CD4-positive, alpha-beta memory T cell (primary cell): Measurements from ENCODE around the gene ZCCHC13. TPM values are rescaled to one million over a fixed set of nuclear protein-coding genes. Genes with fewer than 3 reads are reported as not detected.
A peak's percentile ranks its signal among the peaks of the same experiment; 100 is the strongest.
"Not testable (repeated sequence)": the region's sequence is repeated elsewhere in the genome, so short reads cannot be mapped to it uniquely, and the experiment has no call there.

ENCODE experiments used
- CTCF ChIA-PET: fragments of 350-600 bp; sonication (Branson Sonifier 250); formaldehyde crosslinking; loops from one replicate; lab custom pipeline; 2021; ENCODE audit warnings: inconsistent platforms; ENCODE audit not compliant: partially characterized antibody; lab: Charles Lee
- POLR2A ChIA-PET: fragments of 350-600 bp; sonication (Branson Sonifier 250); formaldehyde crosslinking; loops from one replicate; lab custom pipeline; 2021; ENCODE audit not compliant: partially characterized antibody; lab: Charles Lee
- DNase-seq, 5 donors: peaks; one replicate each; pipeline versions ENCODE4 v3.0.0 to v3.0.0-alpha.2; 2020 to 2022; ENCODE audit warnings: mixed read lengths in 1 of 5
- H3K27ac ChIP-seq: one replicate; pipeline ENCODE4 v1.7.0; 2013; ENCODE audit warnings: low read depth, low read length
- H3K27me3 ChIP-seq: 2 replicates; pipeline ENCODE4 v1.7.0; 2013; ENCODE audit warnings: mild to moderate bottlenecking, low read length, moderate library complexity; ENCODE audit not compliant: insufficient read depth
- H3K36me3 ChIP-seq: 2 replicates; pipeline ENCODE4 v1.7.0; 2013; ENCODE audit warnings: mild to moderate bottlenecking, low read length, moderate library complexity; ENCODE audit not compliant: insufficient read depth
- H3K4me1 ChIP-seq: 2 replicates; pipeline ENCODE4 v1.7.0; 2013; ENCODE audit warnings: mild to moderate bottlenecking, low read length, moderate library complexity; ENCODE audit not compliant: insufficient read depth
- H3K4me3 ChIP-seq, 2 donors: one replicate each; pipeline ENCODE4 v1.7.0; 2013; ENCODE audit warnings: low read length in 2 of 2, mild to moderate bottlenecking in 1 of 2
- H3K9me3 ChIP-seq, 2 donors: one replicate each; pipeline ENCODE4 v1.7.0; 2013; ENCODE audit warnings: low read length in 2 of 2, control low read depth in 1 of 2; ENCODE audit not compliant: control insufficient read depth in 1 of 2
- H3K27ac Mint-ChIP-seq, 7 donors: one replicate each; pipeline ENCODE4 v1.8.0; 2020 to 2021; ENCODE audit warnings: mixed read lengths in 7 of 7, mild to moderate bottlenecking in 6 of 7, inconsistent platforms in 3 of 7, moderate library complexity in 3 of 7
- H3K27me3 Mint-ChIP-seq, 2 donors: one replicate each; pipeline ENCODE4 v1.8.0; 2020 to 2021; ENCODE audit warnings: mixed read lengths in 2 of 2
- H3K36me3 Mint-ChIP-seq, 2 donors: one replicate each; pipeline ENCODE4 v1.8.0; 2020 to 2021; ENCODE audit warnings: mixed read lengths in 2 of 2, inconsistent platforms in 1 of 2, mild to moderate bottlenecking in 1 of 2
- H3K4me1 Mint-ChIP-seq, 4 donors: one replicate each; pipeline ENCODE4 v1.8.0; 2020 to 2021; ENCODE audit warnings: mixed read lengths in 4 of 4, mild to moderate bottlenecking in 1 of 4
- H3K4me3 Mint-ChIP-seq, 8 donors: one replicate each; pipeline ENCODE4 v1.8.0; 2020 to 2021; ENCODE audit warnings: mixed read lengths in 8 of 8, mild to moderate bottlenecking in 7 of 8, moderate library complexity in 6 of 8, inconsistent platforms in 3 of 8
- H3K9me3 Mint-ChIP-seq, 8 donors: one replicate each; pipeline ENCODE4 v1.8.0; 2020 to 2021; ENCODE audit warnings: mixed read lengths in 8 of 8, mild to moderate bottlenecking in 5 of 8, inconsistent platforms in 3 of 8, moderate library complexity in 1 of 8
- intact Hi-C: fragments of 100-400 bp; cut with micrococcal nuclease; formaldehyde crosslinking; loops from one replicate; pipeline ENCODE4 v1.15.1; 2023
- polyA plus RNA-seq, 2 donors: library from polyadenylated mRNA; unstranded; fragments of 300-500 nt; fragmentation: Illumina TruSeq; gene quantifications; one replicate each; pipeline ENCODE4 v1.2.3, GENCODE V29; 2021
- total RNA-seq, 2 experiments: library from RNA; stranded (reverse); gene quantifications; one replicate each; pipeline ENCODE4 v1.2.3, GENCODE V29; 2021

Gene ZCCHC13
- not detected for total RNA-seq
- not detected for polyA plus RNA-seq

DNA sequence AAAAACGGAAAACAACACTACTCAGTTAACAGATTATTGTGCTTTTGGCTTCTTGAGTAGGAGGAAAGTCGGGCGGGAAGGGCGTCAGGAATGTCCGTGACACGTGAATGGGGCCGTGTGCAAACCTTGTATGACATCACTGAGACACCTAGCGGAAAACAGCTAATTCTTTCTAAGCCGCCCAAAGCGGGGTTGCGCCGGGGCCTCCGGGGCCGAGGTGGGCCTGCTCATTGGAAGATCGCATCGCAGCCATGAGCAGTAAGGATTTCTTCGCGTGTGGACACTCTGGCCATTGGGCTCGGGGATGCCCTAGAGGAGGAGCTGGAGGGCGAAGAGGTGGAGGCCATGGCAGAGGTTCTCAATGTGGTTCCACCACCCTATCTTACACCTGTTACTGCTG lies at the start of gene ZCCHC13:
ZCCHC13 (plus strand) TSS at position 165 of the 400 bp plus-strand sequence; CDS start at position 252, 87 bp downstream.
- no peaks in the 10 kb centered on the region for H3K9me3 ChIP-seq
- H3K9me3 Mint-ChIP-seq = no peaks in the 10 kb centered on the region
- H3K27me3 ChIP-seq = no peaks in the 10 kb centered on the region
- intact Hi-C loops = no loop called here
- no peaks in the 10 kb centered on the region for H3K36me3 Mint-ChIP-seq
- H3K27me3 Mint-ChIP-seq = no peaks in the 10 kb centered on the region
- H3K36me3 ChIP-seq = no peaks in the 10 kb centered on the region
- DNase-seq = no peak
- POLR2A ChIA-PET = no interaction called here
- no peak within 1 kb of the TSS for H3K27ac ChIP-seq
- CTCF ChIA-PET = no interaction called here
- no peak within 1 kb of the TSS for H3K4me3 ChIP-seq
- H3K27ac Mint-ChIP-seq = no peak within 1 kb of the TSS
- H3K4me1 Mint-ChIP-seq = no peaks in the 10 kb centered on the region
- no peak within 1 kb of the TSS for H3K4me3 Mint-ChIP-seq
- H3K4me1 ChIP-seq = no peaks in the 10 kb centered on the region

DNA sequence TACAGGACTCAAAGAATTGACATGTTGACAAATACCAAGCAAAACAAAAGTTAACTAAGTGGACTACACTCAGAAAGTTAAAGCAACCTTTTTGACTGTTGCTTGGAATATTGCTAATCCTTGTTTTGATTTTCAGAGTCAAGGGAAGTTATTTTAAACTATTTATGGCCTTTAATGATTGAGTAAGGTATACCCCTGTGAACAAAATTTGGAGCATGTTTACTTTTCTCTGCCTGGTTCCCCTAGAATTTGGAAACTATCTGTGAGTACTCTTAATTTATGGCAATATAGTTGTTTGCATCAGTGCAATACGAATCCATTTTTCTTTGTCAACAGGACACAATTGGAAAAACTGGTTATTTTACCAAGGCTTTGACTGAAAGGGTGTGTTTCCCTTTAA lies 45.9 kb upstream of the ZCCHC13 start:
- H3K36me3 ChIP-seq, H3K27me3 ChIP-seq, H3K27me3 Mint-ChIP-seq, H3K4me1 Mint-ChIP-seq, H3K9me3 ChIP-seq, H3K27ac ChIP-seq, H3K4me1 ChIP-seq, H3K27ac Mint-ChIP-seq, intact Hi-C loops, H3K4me3 ChIP-seq, POLR2A ChIA-PET, H3K4me3 Mint-ChIP-seq, DNase-seq, H3K9me3 Mint-ChIP-seq: not testable (repeated sequence)
- CTCF ChIA-PET = interaction anchor here (0.6 kb wide), 1 partner anchor 290 kb away, joined by 3 read pairs; no protein-coding TSS in a partner anchor
- H3K36me3 Mint-ChIP-seq = peaks cover 21 to 49% of the 10 kb centered on the region in 2 donors

DNA sequence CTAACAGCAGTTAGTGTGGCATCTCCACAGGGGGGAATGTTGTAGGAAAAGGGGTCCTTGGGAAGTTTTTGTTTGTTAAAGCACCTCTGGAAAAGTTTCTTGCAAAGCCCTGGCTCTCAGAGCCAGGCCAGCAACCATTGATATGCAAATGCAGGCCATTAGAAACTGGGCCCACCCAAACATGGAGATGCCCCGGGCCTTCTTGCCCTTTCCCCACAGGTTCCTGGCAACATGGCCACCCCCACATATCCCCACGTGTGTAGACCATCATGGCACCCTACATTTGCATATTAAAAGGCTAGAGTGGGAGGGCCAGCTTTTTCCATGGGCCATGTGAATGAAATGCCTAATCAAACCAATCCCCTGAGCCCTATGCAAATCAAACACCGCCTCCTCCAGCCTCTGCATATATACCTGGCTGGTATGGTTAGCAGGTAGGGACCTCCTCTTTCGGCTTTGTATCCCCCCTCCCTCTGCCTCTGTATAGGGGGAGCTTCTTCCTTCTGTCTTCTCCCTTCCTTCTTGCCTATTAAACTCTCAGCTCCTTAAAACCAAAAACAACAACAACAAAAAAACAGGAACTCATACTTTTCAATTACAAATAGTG lies 44.0 kb upstream of the ZCCHC13 start:
- H3K9me3 Mint-ChIP-seq = peaks cover 0 to 7% (median 0%) of the 10 kb centered on the region in 8 donors
- intact Hi-C loops = no loop called here
- ChIA-PET CTCF (no interaction called here), POLR2A (no interaction called here)
- Histone ChIP-seq H3K36me3 (peaks cover 4% of the 10 kb centered on the region), H3K4me1 (no peaks in the 10 kb centered on the region), H3K27me3 (no peaks in the 10 kb centered on the region), H3K9me3 (no peaks in the 10 kb centered on the region), H3K27ac (no peak overlapping the region), H3K4me3 (no peak overlapping the region)
- H3K27ac Mint-ChIP-seq = peak overlapping the region in 1 of 7 donors; percentile 9
- no peaks in the 10 kb centered on the region for H3K4me1 Mint-ChIP-seq
- H3K36me3 Mint-ChIP-seq = peaks cover 21 to 45% of the 10 kb centered on the region in 2 donors
- DNase-seq = no peak
- no peak overlapping the region for H3K4me3 Mint-ChIP-seq
- H3K27me3 Mint-ChIP-seq = no peaks in the 10 kb centered on the region

DNA sequence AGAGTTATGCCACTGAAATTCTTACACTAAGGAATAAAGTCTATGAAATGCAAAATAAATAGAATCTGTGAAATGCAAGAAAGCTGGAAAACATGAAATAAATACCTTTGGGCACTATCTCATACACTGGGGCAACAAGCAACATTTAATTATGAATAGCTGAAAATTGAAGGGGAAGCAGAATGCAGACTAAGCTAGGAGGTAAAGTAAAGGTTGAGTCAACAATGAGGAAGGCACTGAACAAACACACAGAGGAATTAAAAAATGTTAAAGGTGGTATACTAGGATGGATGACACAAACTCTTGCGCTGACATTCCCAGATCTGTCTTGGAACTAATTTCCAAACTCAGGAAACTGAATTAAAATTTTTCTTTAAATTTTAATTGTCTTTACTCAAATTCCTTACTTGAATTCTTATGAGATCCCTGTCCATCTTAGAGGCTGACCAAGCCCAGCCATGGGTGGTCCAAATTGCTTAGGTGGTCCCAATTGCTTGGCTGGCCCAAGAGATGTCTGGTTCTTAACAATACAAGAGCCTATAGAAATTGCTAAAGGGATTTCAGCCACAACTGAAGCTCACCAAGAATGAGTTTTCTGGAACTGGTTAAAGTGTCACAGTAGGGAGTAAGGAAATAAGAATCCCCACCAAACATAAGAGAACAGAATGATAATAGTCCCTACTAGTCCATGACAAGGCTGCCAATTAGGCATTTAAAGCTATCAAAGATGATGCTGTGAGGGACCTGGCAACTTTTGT lies 41.3 kb upstream of the ZCCHC13 start:
- Histone ChIP-seq H3K4me1 (no peaks in the 10 kb centered on the region), H3K4me3 (no peak overlapping the region), H3K9me3 (no peaks in the 10 kb centered on the region), H3K27ac (no peak overlapping the region), H3K27me3 (no peaks in the 10 kb centered on the region), H3K36me3 (peaks cover 4% of the 10 kb centered on the region)
- no peak overlapping the region for H3K27ac Mint-ChIP-seq
- H3K4me1 Mint-ChIP-seq = no peaks in the 10 kb centered on the region
- intact Hi-C loops = no loop called here
- ChIA-PET POLR2A (no interaction called here), CTCF (no interaction called here)
- H3K27me3 Mint-ChIP-seq = no peaks in the 10 kb centered on the region
- H3K36me3 Mint-ChIP-seq = peaks cover 21 to 34% of the 10 kb centered on the region in 2 donors
- peaks cover 0 to 7% (median 0%) of the 10 kb centered on the region in 8 donors for H3K9me3 Mint-ChIP-seq
- H3K4me3 Mint-ChIP-seq = no peak overlapping the region
- DNase-seq = no peak

DNA sequence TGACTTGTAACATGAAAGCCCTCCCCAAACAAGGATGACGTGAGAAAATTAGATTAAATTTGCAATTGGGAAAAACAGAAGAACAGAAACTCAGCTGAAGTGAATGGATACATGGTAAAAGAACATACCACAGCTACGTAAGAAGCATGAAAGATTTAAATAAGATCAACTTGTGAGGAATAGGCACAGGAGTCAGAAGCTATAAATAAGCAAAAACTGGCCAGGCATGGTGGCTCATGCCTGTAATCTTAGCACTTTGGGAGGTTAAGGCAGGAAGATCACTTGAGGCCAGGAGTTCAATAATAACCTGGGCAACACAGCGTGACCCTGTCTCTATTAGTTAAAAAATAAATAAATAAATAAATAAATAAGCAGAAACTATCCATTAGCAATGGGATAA lies 33.6 kb upstream of the ZCCHC13 start:
- no peaks in the 10 kb centered on the region for H3K27me3 ChIP-seq
- peak overlapping the region in 1 of 7 donors; percentile 17 for H3K27ac Mint-ChIP-seq
- no peaks in the 10 kb centered on the region for H3K9me3 ChIP-seq
- H3K27me3 Mint-ChIP-seq = no peaks in the 10 kb centered on the region
- no peaks in the 10 kb centered on the region for H3K4me1 ChIP-seq
- ChIA-PET CTCF (no interaction called here), POLR2A (no interaction called here)
- H3K9me3 Mint-ChIP-seq = no peaks in the 10 kb centered on the region
- peaks cover 11 to 41% of the 10 kb centered on the region in 2 donors for H3K36me3 Mint-ChIP-seq
- H3K36me3 ChIP-seq = no peaks in the 10 kb centered on the region
- H3K4me1 Mint-ChIP-seq = peaks cover 7 to 10% (median 8%) of the 10 kb centered on the region in 4 donors
- intact Hi-C loops = no loop called here
- no peak overlapping the region for H3K4me3 ChIP-seq
- no peak overlapping the region for H3K4me3 Mint-ChIP-seq
- no peak for DNase-seq
- H3K27ac ChIP-seq = no peak overlapping the region

DNA sequence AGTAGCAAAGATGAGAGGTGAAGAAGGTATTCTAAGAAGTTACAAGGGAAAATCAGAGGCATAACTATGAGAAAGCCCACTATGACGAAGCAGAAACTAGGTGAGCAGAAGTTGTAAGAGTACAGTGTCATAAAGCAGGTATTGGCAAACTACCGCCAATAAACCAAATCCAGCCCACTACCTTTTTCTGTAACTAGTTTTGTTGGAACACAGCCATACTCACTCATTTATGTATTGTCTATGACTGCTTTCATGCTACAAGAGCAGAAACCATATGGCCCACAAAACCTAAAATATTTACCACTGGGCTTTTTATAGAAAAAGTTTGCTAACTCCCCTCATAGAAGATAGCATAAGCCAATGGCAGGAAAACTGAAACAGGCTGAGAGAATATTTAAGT lies 31.8 kb upstream of the ZCCHC13 start:
- Mint-ChIP-seq H3K27me3 (no peaks in the 10 kb centered on the region), H3K27ac (peak overlapping the region in 3 of 7 donors; percentile 8 to 43 (median 37)), H3K9me3 (peaks cover 0 to 2% (median 0%) of the 10 kb centered on the region in 8 donors), H3K4me1 (peaks cover 7 to 10% (median 9%) of the 10 kb centered on the region in 4 donors), H3K36me3 (peaks cover 18 to 50% of the 10 kb centered on the region in 2 donors), H3K4me3 (no peak overlapping the region)
- no peaks in the 10 kb centered on the region for H3K4me1 ChIP-seq
- intact Hi-C loops = no loop called here
- DNase-seq = no peak
- no peak overlapping the region for H3K27ac ChIP-seq
- CTCF ChIA-PET = interaction anchor here (0.5 to 1.2 kb wide), 2 partner anchors 9 to 140 kb away, joined by 3 read pairs; no protein-coding TSS in a partner anchor
- H3K4me3 ChIP-seq = no peak overlapping the region
- H3K36me3 ChIP-seq = peaks cover under 1% of the 10 kb centered on the region
- H3K9me3 ChIP-seq = no peaks in the 10 kb centered on the region
- H3K27me3 ChIP-seq = no peaks in the 10 kb centered on the region
- POLR2A ChIA-PET = interaction anchor here (1.0 kb wide), 1 partner anchor 20 kb away, joined by 4 read pairs; no protein-coding TSS in a partner anchor

DNA sequence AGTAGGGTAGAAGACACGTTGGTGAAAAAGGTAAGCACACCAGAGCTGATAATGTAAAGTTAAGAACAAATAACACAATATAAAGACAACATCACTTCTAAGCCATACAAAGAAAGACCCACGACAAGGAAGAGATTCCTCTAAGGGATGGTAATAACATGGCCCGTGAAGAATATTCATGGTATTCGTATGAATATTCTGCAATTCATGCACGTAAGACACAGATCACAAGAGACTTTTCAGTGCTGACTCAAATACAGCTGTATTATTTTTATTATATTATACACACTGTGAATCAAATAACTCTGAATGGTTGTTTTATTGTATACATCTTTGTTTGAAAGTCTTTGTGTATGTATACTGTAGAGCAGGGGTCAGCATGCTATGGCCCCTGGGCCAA lies 29.5 kb upstream of the ZCCHC13 start:
- H3K27me3 ChIP-seq = no peaks in the 10 kb centered on the region
- POLR2A ChIA-PET = no interaction called here
- CTCF ChIA-PET = no interaction called here
- no peak overlapping the region for H3K27ac Mint-ChIP-seq
- no peaks in the 10 kb centered on the region for H3K9me3 ChIP-seq
- H3K9me3 Mint-ChIP-seq = peaks cover 0 to 2% (median 0%) of the 10 kb centered on the region in 8 donors
- no peak for DNase-seq
- H3K4me3 ChIP-seq = no peak overlapping the region
- H3K36me3 Mint-ChIP-seq = peaks cover 16 to 56% of the 10 kb centered on the region in 2 donors
- intact Hi-C loops = no loop called here
- no peaks in the 10 kb centered on the region for H3K27me3 Mint-ChIP-seq
- no peak overlapping the region for H3K27ac ChIP-seq
- H3K4me3 Mint-ChIP-seq = no peak overlapping the region
- peaks cover 8% of the 10 kb centered on the region for H3K36me3 ChIP-seq
- H3K4me1 Mint-ChIP-seq = peaks cover 4 to 10% (median 7%) of the 10 kb centered on the region in 4 donors
- no peaks in the 10 kb centered on the region for H3K4me1 ChIP-seq
